PC-9 (cell line): ENCODE measurements around the gene FCMR. TPM values are rescaled to one million over a fixed set of nuclear protein-coding genes. Genes with fewer than 3 reads are reported as not detected.
A peak's percentile ranks its signal among the peaks of the same experiment; 100 is the strongest.
"Not testable (repeated sequence)": the region's sequence is repeated elsewhere in the genome, so short reads cannot be mapped to it uniquely, and the experiment has no call there.

Source experiments
- BruUV-seq: library from RNA; stranded (reverse); fragments of 400-500 nt; replicated peaks from 2 replicates; lab custom pipeline; 2021; lab: Mats Ljungman, UMichigan
- CTCF ChIA-PET: fragments of 300-600 bp; sonication (Branson Sonifier 250); formaldehyde crosslinking; loops from one replicate; lab custom pipeline; 2022; ENCODE audit warnings: antibody characterized with exemption; lab: Charles Lee
- POLR2A ChIA-PET: fragments of 300-600 bp; sonication (Branson Sonifier 250); formaldehyde crosslinking; loops from one replicate; lab custom pipeline; 2022; ENCODE audit warnings: antibody characterized with exemption; ENCODE audit not compliant: unreplicated experiment; lab: Charles Lee
- DNase-seq, 2 experiments: peaks; one replicate each; pipeline versions ENCODE4 v3.0.0 to v3.0.0-alpha.2; 2015 to 2022; ENCODE audit warnings: mixed read lengths in 1 of 2
- H2AFZ ChIP-seq: fragments of 200-600 bp; sonication (generic); 2 replicates; pipeline ENCODE4 v1.8.1; 2017; ENCODE audit warnings: antibody characterized with exemption
- H3F3A ChIP-seq: fragments of 200-600 bp; sonication (generic); 2 replicates; pipeline ENCODE4 v1.8.1; 2017; ENCODE audit warnings: antibody characterized with exemption, mild to moderate bottlenecking, low read depth; ENCODE audit not compliant: insufficient read depth
- H3K27ac ChIP-seq: fragments of 200-600 bp; sonication (generic); 2 replicates; pipeline ENCODE4 v1.6.1; 2016; ENCODE audit warnings: mixed run types
- H3K27me3 ChIP-seq: fragments of 200-600 bp; sonication (generic); 2 replicates; pipeline ENCODE4 v1.6.1; 2016; ENCODE audit warnings: low read depth, mixed run types; ENCODE audit not compliant: insufficient read depth
- H3K36me3 ChIP-seq: fragments of 200-600 bp; sonication (generic); 2 replicates; pipeline ENCODE4 v1.6.1; 2016; ENCODE audit warnings: low read depth, mixed run types
- H3K4me1 ChIP-seq: fragments of 200-600 bp; sonication (generic); replicated peaks from 2 replicates; pipeline ENCODE4 v1.6.1; 2016; ENCODE audit warnings: mixed run types; ENCODE audit not compliant: insufficient read depth
- H3K4me2 ChIP-seq: fragments of 200-600 bp; sonication (generic); 2 replicates; pipeline ENCODE4 v1.6.1; 2017; ENCODE audit warnings: mixed run types
- H3K4me3 ChIP-seq: fragments of 200-600 bp; sonication (generic); 2 replicates; pipeline ENCODE4 v1.6.1; 2016; ENCODE audit warnings: mixed run types
- H3K79me2 ChIP-seq: fragments of 200-600 bp; sonication (generic); 2 replicates; pipeline ENCODE4 v1.6.1; 2017; ENCODE audit warnings: low read depth, mixed run types
- H3K9me2 ChIP-seq: fragments of 200-600 bp; sonication (generic); 2 replicates; pipeline ENCODE4 v1.8.1; 2017; ENCODE audit warnings: mild to moderate bottlenecking; ENCODE audit not compliant: insufficient read depth
- H3K9me3 ChIP-seq: fragments of 200-600 bp; sonication (generic); 2 replicates; pipeline ENCODE4 v1.8.1; 2016; ENCODE audit warnings: low read depth; ENCODE audit not compliant: insufficient read depth
- H4K20me1 ChIP-seq: fragments of 200-600 bp; sonication (generic); 2 replicates; pipeline ENCODE4 v1.8.1; 2017; ENCODE audit not compliant: insufficient read depth
- EZH2 ChIP-seq: fragments of 200-600 bp; sonication (generic); IDR thresholded peaks from 2 replicates; pipeline ENCODE4 v1.8.0; 2017; ENCODE audit warnings: antibody characterized with exemption, low read depth
- intact Hi-C: fragments of 100-400 bp; cut with micrococcal nuclease; formaldehyde crosslinking; loops from one replicate; pipeline ENCODE4 v1.10.0; 2022; ENCODE audit not compliant: unreplicated experiment
- total RNA-seq: library from RNA; stranded (reverse); gene quantifications from 2 replicates; pipeline ENCODE4 v1.2.3, GENCODE V29; 2021
- TF ChIP-seq, protein P1 (sequence below): fragments of 200-600 bp; sonication (generic); conservative IDR thresholded peaks from 2 replicates; pipeline ENCODE4 v1.6.1; 2017; ENCODE audit warnings: mixed run types, antibody characterized with exemption, mild to moderate bottlenecking, moderate library complexity

The FCMR gene
- total RNA-seq, 1 experiment from 2014 or later: 1.2 TPM

DNA sequence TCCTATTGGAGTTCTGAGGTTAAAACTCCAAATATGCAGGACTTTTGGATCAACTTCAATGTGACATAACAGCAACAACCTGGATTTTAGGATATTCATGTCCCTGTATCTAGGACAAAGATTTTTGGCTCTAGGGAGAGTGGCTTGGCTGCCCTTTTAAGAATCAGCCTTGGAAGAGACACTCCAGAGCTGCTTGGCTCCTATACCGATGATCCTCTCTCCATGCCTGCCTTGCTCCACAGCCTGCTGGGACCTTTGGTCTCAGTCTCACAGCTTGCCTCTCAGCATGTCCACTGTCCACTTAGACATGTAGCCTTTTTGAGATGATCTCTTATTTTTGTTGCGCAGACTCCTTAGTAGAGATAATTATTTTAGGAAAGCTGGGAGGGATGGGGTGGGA is 4.5 kb upstream of the FCMR start:
- H3K9me2 ChIP-seq: no peaks in the 10 kb centered on the region
- H4K20me1 ChIP-seq: no peaks in the 10 kb centered on the region
- no peak overlapping the region for H3K4me3 ChIP-seq
- TF ChIP-seq, protein P1, sequence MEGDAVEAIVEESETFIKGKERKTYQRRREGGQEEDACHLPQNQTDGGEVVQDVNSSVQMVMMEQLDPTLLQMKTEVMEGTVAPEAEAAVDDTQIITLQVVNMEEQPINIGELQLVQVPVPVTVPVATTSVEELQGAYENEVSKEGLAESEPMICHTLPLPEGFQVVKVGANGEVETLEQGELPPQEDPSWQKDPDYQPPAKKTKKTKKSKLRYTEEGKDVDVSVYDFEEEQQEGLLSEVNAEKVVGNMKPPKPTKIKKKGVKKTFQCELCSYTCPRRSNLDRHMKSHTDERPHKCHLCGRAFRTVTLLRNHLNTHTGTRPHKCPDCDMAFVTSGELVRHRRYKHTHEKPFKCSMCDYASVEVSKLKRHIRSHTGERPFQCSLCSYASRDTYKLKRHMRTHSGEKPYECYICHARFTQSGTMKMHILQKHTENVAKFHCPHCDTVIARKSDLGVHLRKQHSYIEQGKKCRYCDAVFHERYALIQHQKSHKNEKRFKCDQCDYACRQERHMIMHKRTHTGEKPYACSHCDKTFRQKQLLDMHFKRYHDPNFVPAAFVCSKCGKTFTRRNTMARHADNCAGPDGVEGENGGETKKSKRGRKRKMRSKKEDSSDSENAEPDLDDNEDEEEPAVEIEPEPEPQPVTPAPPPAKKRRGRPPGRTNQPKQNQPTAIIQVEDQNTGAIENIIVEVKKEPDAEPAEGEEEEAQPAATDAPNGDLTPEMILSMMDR: no peak
- no peak for TF ChIP-seq EZH2
- H3K4me2 ChIP-seq: no peak overlapping the region
- H3K27me3 ChIP-seq: no peaks in the 10 kb centered on the region
- no peaks in the 10 kb centered on the region for H3K36me3 ChIP-seq
- no peaks in the 10 kb centered on the region for H3K9me3 ChIP-seq
- no peak overlapping the region for H2AFZ ChIP-seq
- H3K27ac ChIP-seq: 0 out of 2 replicates have a peak overlapping the region, but pooled peaks have one; percentile 84
- H3K4me1 ChIP-seq: peaks cover 19% of the 10 kb centered on the region
- DNase-seq: no peak
- no TSS peak for BruUV-seq
- peaks cover 16% of the 10 kb centered on the region; the same call in 1 of the 2 replicates for H3F3A ChIP-seq
- H3K79me2 ChIP-seq: no peaks in the 10 kb centered on the region
- intact Hi-C loops: no loop called here
- POLR2A ChIA-PET: no interaction called here
- CTCF ChIA-PET: interaction anchor here (0.6 kb wide), 1 partner anchor 288 kb away, joined by 4 read pairs; no protein-coding TSS in a partner anchor

DNA sequence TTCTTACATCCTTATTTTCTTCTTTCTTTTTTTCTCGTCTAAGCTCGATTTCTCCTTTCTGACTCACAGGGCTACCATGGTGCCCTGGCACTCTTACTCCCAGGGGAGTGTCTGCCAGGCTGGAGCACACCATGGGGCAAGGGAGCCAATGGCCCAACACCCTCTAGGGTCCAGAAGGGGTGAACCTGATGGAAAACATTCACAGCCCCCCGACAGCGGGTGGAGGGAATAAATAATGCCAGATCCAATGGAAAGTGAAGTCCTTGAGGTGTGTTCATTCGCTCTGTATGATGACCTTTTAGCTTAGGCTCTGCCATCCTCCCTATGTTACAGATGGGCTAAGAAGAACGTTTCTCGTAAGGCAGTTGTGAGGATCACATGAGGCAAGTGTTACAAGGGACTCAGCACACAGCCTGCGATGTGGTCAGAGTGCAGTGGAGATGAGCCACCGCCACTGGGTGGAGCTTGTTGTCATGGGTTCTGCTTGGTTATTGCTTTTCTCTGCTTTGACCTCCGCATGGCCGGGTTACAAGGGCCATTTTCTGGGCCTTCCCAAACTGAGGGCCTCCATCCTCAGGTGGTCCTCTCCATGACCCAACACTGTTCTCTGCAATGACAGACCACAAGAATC is 3.5 kb upstream of the FCMR start:
- no peaks in the 10 kb centered on the region for H3K9me2 ChIP-seq
- BruUV-seq: no TSS peak

DNA sequence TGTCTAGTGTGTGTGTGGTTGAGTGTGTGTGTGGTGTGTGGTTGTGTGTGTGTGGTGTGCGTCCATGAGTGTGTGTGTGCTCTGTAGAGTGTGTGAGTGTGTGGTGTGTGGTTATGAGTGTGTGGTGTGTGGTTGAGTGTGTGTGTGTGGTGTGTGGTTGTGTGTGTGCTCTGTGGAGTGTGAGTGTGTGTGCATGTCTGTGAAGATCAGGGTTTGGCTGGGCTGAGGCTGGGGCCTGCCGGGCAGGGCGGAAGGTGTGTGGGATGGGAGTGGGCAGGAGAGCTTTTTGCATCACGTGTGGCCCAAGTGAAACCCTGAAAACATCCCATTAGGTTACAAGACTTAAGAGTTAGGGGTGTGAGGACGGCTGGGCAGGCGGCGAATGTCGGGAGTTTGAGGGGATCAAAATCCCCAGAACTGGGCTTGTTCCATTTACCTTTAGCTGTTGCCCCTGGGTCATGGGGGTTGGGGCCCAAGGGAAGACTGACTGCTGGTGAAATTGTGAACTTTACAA is 2.9 kb upstream of the FCMR start:
- BruUV-seq: no TSS peak
- intact Hi-C loops: no loop called here
- H3K9me2 ChIP-seq: no peaks in the 10 kb centered on the region
- H3K27me3 ChIP-seq: no peaks in the 10 kb centered on the region
- no peak overlapping the region for H3K4me2 ChIP-seq
- H3K9me3 ChIP-seq: no peaks in the 10 kb centered on the region
- H2AFZ ChIP-seq: no peak overlapping the region
- no peak for DNase-seq
- CTCF ChIA-PET: no interaction called here
- no peaks in the 10 kb centered on the region for H3K36me3 ChIP-seq
- H3K4me1 ChIP-seq: peaks cover 19% of the 10 kb centered on the region
- TF ChIP-seq, protein P1: no peak
- no peak for TF ChIP-seq EZH2
- no peaks in the 10 kb centered on the region for H4K20me1 ChIP-seq
- no peak overlapping the region for H3K4me3 ChIP-seq
- POLR2A ChIA-PET: no interaction called here
- H3K27ac ChIP-seq: no peak overlapping the region
- H3F3A ChIP-seq: peaks cover 16% of the 10 kb centered on the region; the same call in 1 of the 2 replicates
- no peaks in the 10 kb centered on the region for H3K79me2 ChIP-seq

More for the DNA sequence above, 3.5 kb upstream of the FCMR start:
- ChIA-PET POLR2A (no interaction called here), CTCF (interaction anchor here (0.7 kb wide), 1 partner anchor 16 kb away, joined by 3 read pairs; no protein-coding TSS in a partner anchor)
- Histone ChIP-seq H3K27me3 (no peaks in the 10 kb centered on the region), H3K36me3 (no peaks in the 10 kb centered on the region), H4K20me1 (no peaks in the 10 kb centered on the region), H3K79me2 (no peaks in the 10 kb centered on the region), H3K9me3 (no peaks in the 10 kb centered on the region), H3K27ac (no peak overlapping the region), H3K4me1 (peaks cover 19% of the 10 kb centered on the region), H3K4me3 (no peak overlapping the region), H3K4me2 (no peak overlapping the region), H2AFZ (no peak overlapping the region), H3F3A (peaks cover 16% of the 10 kb centered on the region; the same call in 1 of the 2 replicates)
- intact Hi-C loops: no loop called here
- DNase-seq: no peak
- TF ChIP-seq, protein P1: no peak
- no peak for TF ChIP-seq EZH2

DNA sequence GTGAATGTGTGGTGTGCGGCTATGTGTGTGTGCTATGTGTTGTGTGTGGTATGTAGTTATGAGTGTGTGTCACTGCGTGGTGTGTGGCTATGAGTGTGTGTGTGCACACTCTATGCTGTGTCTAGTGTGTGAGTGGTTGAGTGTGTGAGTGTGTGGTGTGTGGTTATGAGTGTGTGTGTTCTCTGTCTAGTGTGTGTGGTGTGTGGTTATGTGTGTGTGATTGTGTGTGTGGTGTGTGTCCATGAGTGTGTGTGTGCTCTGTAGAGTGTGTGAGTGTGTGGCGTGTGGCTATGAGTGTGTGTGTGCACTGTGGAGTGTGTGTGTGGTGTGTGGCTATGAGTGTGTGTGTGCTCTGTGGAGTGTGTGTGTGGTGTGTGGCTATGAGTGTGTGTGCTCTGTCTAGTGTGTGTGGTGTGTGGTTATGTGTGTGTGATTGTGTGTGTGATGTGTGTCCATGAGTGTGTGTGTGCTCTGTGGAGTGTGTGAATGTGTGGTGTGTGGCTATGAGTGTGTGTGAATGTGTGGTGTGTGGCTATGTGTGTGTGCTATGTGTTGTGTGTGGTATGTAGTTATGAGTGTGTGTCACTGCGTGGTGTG is 2.3 kb upstream of the FCMR start:
- H2AFZ ChIP-seq, DNase-seq, H3K9me3 ChIP-seq, H3K36me3 ChIP-seq, H4K20me1 ChIP-seq, intact Hi-C loops, H3K4me2 ChIP-seq, BruUV-seq, H3K27me3 ChIP-seq, H3K4me3 ChIP-seq, H3K79me2 ChIP-seq, H3K9me2 ChIP-seq, CTCF ChIA-PET, H3K27ac ChIP-seq, POLR2A ChIA-PET: not testable (repeated sequence)
- H3F3A ChIP-seq: peaks cover 16% of the 10 kb centered on the region; the same call in 1 of the 2 replicates
- H3K4me1 ChIP-seq: peaks cover 19% of the 10 kb centered on the region
